ENCODE measurements around the gene CASZ1. TPM values are rescaled to one million over a fixed set of nuclear protein-coding genes. Genes with fewer than 3 reads are reported as not detected.

The CASZ1 gene
- total and polyA plus RNA-seq, 3 donors from 2014 or later, result 9.4 to 12.3 (median 10.3) TPM

GRCh38 chr1:10762153-10762523, 34.3 kb downstream of the CASZ1 start:
- no peak for DNase-seq
- Histone ChIP-seq H3K36me3 (ENCODE audit: low read depth, missing control alignments) (no peaks in the 10 kb centered on the region), H3K4me1 (no peaks in the 10 kb centered on the region), H3K4me3 (no peak overlapping the region), H3K27me3 (no peaks in the 10 kb centered on the region), H3K27ac (no peak overlapping the region), H3K9me3 (no peaks in the 10 kb centered on the region)
- intact Hi-C loops (cut with DNase I; ENCODE audit: low total_unique reads), result no loop called here
- no peak for TF ChIP-seq POLR2A (IDR thresholded peaks at IDR 0.05)
- no peak for TF ChIP-seq CTCF (IDR thresholded peaks at IDR 0.05)
- 75% methylated on average over 6 of the region's 6 CpGs for WGBS, 2 donors

- Histone ChIP-seq H3K9me3 (no peaks in the 10 kb centered on the region), H3K4me1 (no peaks in the 10 kb centered on the region), H3K27ac (no peak overlapping the region), H3K27me3 (no peaks in the 10 kb centered on the region), H3K4me3 (no peak overlapping the region), H3K36me3 (ENCODE audit: low read depth, missing control alignments) (no peaks in the 10 kb centered on the region)
- 68 to 81% methylated on average over 13 to 23 of the region's 23 CpGs for WGBS, 2 donors
- DNase-seq, result no peak
- TF ChIP-seq CTCF (IDR thresholded peaks at IDR 0.05) (no peak), POLR2A (IDR thresholded peaks at IDR 0.05) (no peak)
- intact Hi-C loops (cut with DNase I; ENCODE audit: low total_unique reads), result no loop called here
Observed at GRCh38 chr1:10761503-10762152, 34.8 kb downstream of the CASZ1 start.

- intact Hi-C loops (cut with DNase I; ENCODE audit: low total_unique reads), result no loop called here
- Histone ChIP-seq H3K27ac (no peak overlapping the region), H3K36me3 (ENCODE audit: low read depth, missing control alignments) (no peaks in the 10 kb centered on the region), H3K9me3 (no peaks in the 10 kb centered on the region), H3K4me1 (peaks cover 7% of the 10 kb centered on the region), H3K27me3 (no peaks in the 10 kb centered on the region), H3K4me3 (no peak overlapping the region)
- 88 to 93% methylated on average over 15 to 17 of the region's 17 CpGs for WGBS, 2 donors
- TF ChIP-seq CTCF (IDR thresholded peaks at IDR 0.05) (no peak), POLR2A (IDR thresholded peaks at IDR 0.05) (no peak)
- no peak for DNase-seq
Observed at GRCh38 chr1:10760566-10761502, 35.6 kb downstream of the CASZ1 start.

GRCh38 chr1:10759413-10760200, 36.8 kb downstream of the CASZ1 start:
- peaks cover 13% of the 10 kb centered on the region for H3K4me1 ChIP-seq
- DNase-seq, result no peak
- H3K4me3 ChIP-seq, result no peak overlapping the region
- H3K27me3 ChIP-seq, result no peaks in the 10 kb centered on the region
- no peak overlapping the region for H3K27ac ChIP-seq
- 84 to 91% methylated on average over 9 to 15 of the region's 15 CpGs for WGBS, 2 donors
- no peaks in the 10 kb centered on the region for H3K36me3 ChIP-seq (ENCODE audit: low read depth, missing control alignments)
- intact Hi-C loops (cut with DNase I; ENCODE audit: low total_unique reads), result no loop called here
- H3K9me3 ChIP-seq, result no peaks in the 10 kb centered on the region
- TF ChIP-seq CTCF (IDR thresholded peaks at IDR 0.05) (no peak), POLR2A (IDR thresholded peaks at IDR 0.05) (no peak)

Data from testis (tissue), 3 donors.